GM12878 (cell line): ENCODE results near the gene ACYP2. TPM values are rescaled to one million over a fixed set of nuclear protein-coding genes. Genes with fewer than 3 reads are reported as not detected.

Experiments used
- ATAC-seq: fragments of 200-7000 bp; cut with Tn5 transposase; 3 replicates; pipeline ENCODE4 v1.9.1; 2020; ENCODE audit warnings: mild to moderate bottlenecking, moderate library complexity
- BruUV-seq: library from RNA; stranded (reverse); fragments of 400-500 nt; replicated peaks from 2 replicates; lab custom pipeline; 2021; lab: Mats Ljungman, UMichigan
- CTCF ChIA-PET: fragments of 300-600 bp; sonication (Branson Sonifier 250); formaldehyde crosslinking; extraction: SDS; loops from one replicate; lab custom pipeline; 2021; ENCODE audit warnings: inconsistent platforms; lab: Yijun Ruan, JAX
- POLR2A ChIA-PET: fragments of 350-600 bp; formaldehyde crosslinking; extraction: SDS; loops from one replicate; lab custom pipeline; 2021; ENCODE audit warnings: inconsistent platforms; lab: Charles Lee
- RAD21 ChIA-PET: fragments of 300-600 bp; sonication (Branson Sonifier 250); formaldehyde crosslinking; loops from one replicate; lab custom pipeline; 2023; ENCODE audit warnings: antibody characterized with exemption; ENCODE audit not compliant: unreplicated experiment; lab: Charles Lee
- SMC1A ChIA-PET: fragments of 300-600 bp; sonication (Branson Sonifier 250); formaldehyde crosslinking; loops from one replicate; lab custom pipeline; 2023; ENCODE audit not compliant: unreplicated experiment, uncharacterized antibody; lab: Charles Lee
- DNase-seq: peaks from one replicate; pipeline ENCODE4 v3.0.0-alpha.2; 2011; ENCODE audit warnings: low read depth, low spot score
- FAIRE-seq: peaks from 3 replicates; lab custom pipeline; 2011; peaks lifted over from hg19 to GRCh38; lab: Jason Lieb, UNC
- H2AFZ ChIP-seq: 2 replicates; pipeline ENCODE4 v1.6.0; 2011; ENCODE audit warnings: low read depth, low read length, control low read depth; ENCODE audit not compliant: control insufficient read depth
- H3K27ac ChIP-seq: 2 replicates; pipeline ENCODE4 v1.5.1; 2011; ENCODE audit warnings: control low read depth; ENCODE audit not compliant: control insufficient read depth, insufficient read depth
- H3K27me3 ChIP-seq, 2 experiments: replicated peaks in 1 of 2; 2 replicates each; pipeline versions ENCODE4 v1.6.0 to v1.6.1; 2011; ENCODE audit warnings: low read length in 1 of 2; ENCODE audit not compliant: control insufficient read depth in 2 of 2, insufficient read depth in 2 of 2
- H3K36me3 ChIP-seq, 2 experiments: 2 replicates each; pipeline ENCODE4 v1.5.1; 2011; ENCODE audit warnings: low read length in 1 of 2; ENCODE audit not compliant: control insufficient read depth in 2 of 2, insufficient read depth in 2 of 2
- H3K4me1 ChIP-seq: 2 replicates; pipeline ENCODE4 v1.6.1; 2011; ENCODE audit warnings: mild to moderate bottlenecking, low read length, moderate library complexity, mixed read lengths; ENCODE audit not compliant: control insufficient read depth, insufficient read depth
- H3K4me2 ChIP-seq: 2 replicates; pipeline ENCODE4 v1.6.0; 2011; ENCODE audit warnings: control low read depth; ENCODE audit not compliant: control insufficient read depth, insufficient read depth
- H3K4me3 ChIP-seq: fragments of 200-600 bp; sonication (generic); 2 replicates; pipeline ENCODE4 v1.5.1; 2016
- H3K79me2 ChIP-seq: 2 replicates; pipeline ENCODE4 v1.6.0; 2011; ENCODE audit warnings: low read length; ENCODE audit not compliant: control insufficient read depth, insufficient read depth
- H3K9ac ChIP-seq: 2 replicates; pipeline ENCODE4 v1.8.0; 2011; ENCODE audit warnings: low read length, control low read depth, mixed read lengths; ENCODE audit not compliant: control insufficient read depth, insufficient read depth
- H3K9me3 ChIP-seq: replicated peaks from 3 replicates; pipeline ENCODE4 v1.5.1; 2011; ENCODE audit warnings: mild to moderate bottlenecking, low read length; ENCODE audit not compliant: control insufficient read depth, insufficient read depth
- H4K20me1 ChIP-seq: 2 replicates; pipeline ENCODE4 v1.6.0; 2011; ENCODE audit not compliant: control insufficient read depth, insufficient read depth
- ATF7 ChIP-seq: fragments of 450-650 bp; IDR thresholded peaks from 2 replicates; pipeline ENCODE4 v1.6.1; 2016; ENCODE audit warnings: low read depth, mild to moderate bottlenecking
- SIX5 ChIP-seq: IDR thresholded peaks from 2 replicates; pipeline ENCODE4 v1.6.1; 2011; ENCODE audit warnings: mild to moderate bottlenecking, low read depth, low read length, moderate library complexity; ENCODE audit not compliant: severe bottlenecking
- SMC3 ChIP-seq: IDR thresholded peaks from 2 replicates; pipeline ENCODE4 v1.6.1; 2011; ENCODE audit warnings: low read length, improper control_type of control experiment, borderline replicate concordance
- TBL1XR1 ChIP-seq: IDR thresholded peaks from 2 replicates; pipeline ENCODE4 v1.6.1; 2012; ENCODE audit warnings: low read depth, low read length, improper control_type of control experiment
- WGBS: methylation state at CpG from one replicate; pipeline ENCODE4 v1.1.6; 2016; ENCODE audit warnings: low lambda C conversion rate; ENCODE audit not compliant: insufficient replicate concordance, insufficient coverage; ENCODE audit errors: missing lambda C conversion rate; 5-methylcytosine and 5-hydroxymethylcytosine counted together
- in situ Hi-C: fragments of 300-500 bp; cut with MboI; formaldehyde crosslinking; loops from 9 replicates; pipeline ENCODE4 v1.14.3; 2018; ENCODE audit warnings: mixed read lengths
- intact Hi-C: fragments of 100-400 bp; cut with micrococcal nuclease; formaldehyde crosslinking; loops from one replicate; pipeline ENCODE4 v1.14.2; 2022; ENCODE audit not compliant: unreplicated experiment
- polyA plus RNA-seq, 11 experiments: library from polyadenylated mRNA; depleted of rRNA in 4 of 11; unstranded in 6 of 11; stranded (reverse) in 5 of 11; fragments of >200 nt; fragmentation: Nextera tagmentation in 4 of 11; fragmentation: Illumina TruSeq in 1 of 11; extraction: Ambion mirVana in 4 of 11; extraction: Trizol in 1 of 11; gene quantifications; 1 replicate in 1 of 11; 2 replicates in 10 of 11; pipeline versions ENCODE4 v1.2.1 to v1.2.3, GENCODE V29; 2011 to 2016; ENCODE audit warnings: inconsistent platforms in 2 of 11, missing spikeins in 2 of 11, low read depth in 1 of 11
- total RNA-seq, 4 experiments: library from RNA; depleted of rRNA in 3 of 4; stranded (reverse); fragments of >200 nt in 3 of 4; fragmentation: Illumina TruSeq in 1 of 4; extraction: Trizol in 1 of 4; gene quantifications; 2 replicates each; pipeline versions ENCODE4 v1.2.1 to v1.2.3, GENCODE V29; 2013 to 2021
- TF ChIP-seq, protein P1 (sequence below): fragments of 450-650 bp; IDR thresholded peaks from 2 replicates; pipeline ENCODE4 v1.6.1; 2017; ENCODE audit warnings: mild to moderate bottlenecking, low read depth, inconsistent platforms; ENCODE audit not compliant: poor library complexity, severe bottlenecking
- TF ChIP-seq, protein P2 (sequence below): fragments of 450-650 bp; formaldehyde crosslinking; IDR thresholded peaks from 2 replicates; pipeline ENCODE4 v1.4.0; 2022; ENCODE audit warnings: mild to moderate bottlenecking, moderate library complexity
- TF ChIP-seq, protein P3 (sequence below): IDR thresholded peaks from 2 replicates; pipeline ENCODE4 v1.6.1; 2012; ENCODE audit warnings: low read length, inconsistent platforms
- TF ChIP-seq, protein P4 (sequence below): fragments of 450-650 bp; conservative IDR thresholded peaks from 2 replicates; pipeline ENCODE4 v1.6.1; 2017; ENCODE audit warnings: mild to moderate bottlenecking, moderate library complexity

Gene ACYP2
- total and polyA plus RNA-seq, 10 of the 15 experiments (the other 5 are each of a cell fraction or from before 2014, with no cell fraction given) = 4.2 to 16.3 (median 9.0) TPM

DNA sequence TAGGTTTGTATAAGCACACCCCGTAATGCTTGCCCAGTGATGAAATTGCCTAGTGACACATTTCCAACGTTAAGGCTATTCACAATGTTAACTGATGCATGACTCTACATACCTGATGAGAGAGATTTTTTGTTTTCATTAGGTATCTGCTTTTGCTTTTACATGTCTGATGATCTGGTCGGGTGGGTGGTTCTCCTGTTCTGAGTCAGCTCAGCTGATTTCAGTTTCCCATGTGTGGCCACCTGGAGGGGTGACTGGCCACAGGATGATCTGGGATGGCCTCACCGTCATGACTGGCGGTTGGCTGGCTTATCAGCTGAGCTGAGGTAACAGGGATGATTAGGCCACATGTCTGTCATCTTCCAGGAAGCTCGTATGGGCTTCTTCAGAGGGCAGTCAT, 33.8 kb upstream of the ACYP2 start:
- peak; percentile 98 for FAIRE-seq
- ChIA-PET POLR2A (interaction anchor here (0.8 to 1.8 kb wide), 3 partner anchors 112 to 490 kb away, joined by 3 to 4 read pairs (median 4); no protein-coding TSS in a partner anchor), CTCF (interaction anchor here (1.4 to 1.7 kb wide), 3 partner anchors 11 to 28 kb away, joined by 4 to 10 read pairs (median 10); no protein-coding TSS in a partner anchor), RAD21 (interaction anchor here (0.6 to 1.7 kb wide), 5 partner anchors 17 to 500 kb away, joined by 3 to 6 read pairs (median 3); no protein-coding TSS in a partner anchor), SMC1A (interaction anchor here (0.7 to 4.3 kb wide), 7 partner anchors 11 to 79 kb away, joined by 3 to 21 read pairs (median 4); no protein-coding TSS in a partner anchor)
- in situ Hi-C loops (no loop called here), intact Hi-C loops (loop anchor here (1.0 kb wide), 2 partner anchors 27 to 110 kb away; no protein-coding TSS in a partner anchor)
- Histone ChIP-seq H3K36me3 (no peaks in the 10 kb centered on the region; a peak in 1 of 4 replicates), H4K20me1 (no peaks in the 10 kb centered on the region), H3K9me3 (no peaks in the 10 kb centered on the region), H3K4me2 (peak overlapping the region; percentile 60), H3K4me1 (peaks cover 8% of the 10 kb centered on the region), H3K27ac (0 out of 2 replicates have a peak overlapping the region, but pooled peaks have one; percentile 28), H3K4me3 (no peak overlapping the region), H2AFZ (no peak overlapping the region; the same call in 1 of the 2 replicates), H3K9ac (no peak overlapping the region), H3K79me2 (no peaks in the 10 kb centered on the region), H3K27me3 (peaks cover 0 to 3% of the 10 kb centered on the region in 2 experiments; a peak in 1 of 4 replicates)
- 2% methylated on average over 6 of the region's 6 CpGs for WGBS
- ATAC-seq = peak; percentile 95
- BruUV-seq = no TSS peak
- peak; percentile 87 for DNase-seq
- TF ChIP-seq SMC3 (no peak; the same call in 1 of the 2 replicates), TBL1XR1 (peak; percentile 94), ATF7 (peak; percentile 97), SIX5 (no peak)
- TF ChIP-seq, protein P1, sequence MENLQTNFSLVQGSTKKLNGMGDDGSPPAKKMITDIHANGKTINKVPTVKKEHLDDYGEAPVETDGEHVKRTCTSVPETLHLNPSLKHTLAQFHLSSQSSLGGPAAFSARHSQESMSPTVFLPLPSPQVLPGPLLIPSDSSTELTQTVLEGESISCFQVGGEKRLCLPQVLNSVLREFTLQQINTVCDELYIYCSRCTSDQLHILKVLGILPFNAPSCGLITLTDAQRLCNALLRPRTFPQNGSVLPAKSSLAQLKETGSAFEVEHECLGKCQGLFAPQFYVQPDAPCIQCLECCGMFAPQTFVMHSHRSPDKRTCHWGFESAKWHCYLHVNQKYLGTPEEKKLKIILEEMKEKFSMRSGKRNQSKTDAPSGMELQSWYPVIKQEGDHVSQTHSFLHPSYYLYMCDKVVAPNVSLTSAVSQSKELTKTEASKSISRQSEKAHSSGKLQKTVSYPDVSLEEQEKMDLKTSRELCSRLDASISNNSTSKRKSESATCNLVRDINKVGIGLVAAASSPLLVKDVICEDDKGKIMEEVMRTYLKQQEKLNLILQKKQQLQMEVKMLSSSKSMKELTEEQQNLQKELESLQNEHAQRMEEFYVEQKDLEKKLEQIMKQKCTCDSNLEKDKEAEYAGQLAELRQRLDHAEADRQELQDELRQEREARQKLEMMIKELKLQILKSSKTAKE = peak; percentile 96
- TF ChIP-seq, protein P2, sequence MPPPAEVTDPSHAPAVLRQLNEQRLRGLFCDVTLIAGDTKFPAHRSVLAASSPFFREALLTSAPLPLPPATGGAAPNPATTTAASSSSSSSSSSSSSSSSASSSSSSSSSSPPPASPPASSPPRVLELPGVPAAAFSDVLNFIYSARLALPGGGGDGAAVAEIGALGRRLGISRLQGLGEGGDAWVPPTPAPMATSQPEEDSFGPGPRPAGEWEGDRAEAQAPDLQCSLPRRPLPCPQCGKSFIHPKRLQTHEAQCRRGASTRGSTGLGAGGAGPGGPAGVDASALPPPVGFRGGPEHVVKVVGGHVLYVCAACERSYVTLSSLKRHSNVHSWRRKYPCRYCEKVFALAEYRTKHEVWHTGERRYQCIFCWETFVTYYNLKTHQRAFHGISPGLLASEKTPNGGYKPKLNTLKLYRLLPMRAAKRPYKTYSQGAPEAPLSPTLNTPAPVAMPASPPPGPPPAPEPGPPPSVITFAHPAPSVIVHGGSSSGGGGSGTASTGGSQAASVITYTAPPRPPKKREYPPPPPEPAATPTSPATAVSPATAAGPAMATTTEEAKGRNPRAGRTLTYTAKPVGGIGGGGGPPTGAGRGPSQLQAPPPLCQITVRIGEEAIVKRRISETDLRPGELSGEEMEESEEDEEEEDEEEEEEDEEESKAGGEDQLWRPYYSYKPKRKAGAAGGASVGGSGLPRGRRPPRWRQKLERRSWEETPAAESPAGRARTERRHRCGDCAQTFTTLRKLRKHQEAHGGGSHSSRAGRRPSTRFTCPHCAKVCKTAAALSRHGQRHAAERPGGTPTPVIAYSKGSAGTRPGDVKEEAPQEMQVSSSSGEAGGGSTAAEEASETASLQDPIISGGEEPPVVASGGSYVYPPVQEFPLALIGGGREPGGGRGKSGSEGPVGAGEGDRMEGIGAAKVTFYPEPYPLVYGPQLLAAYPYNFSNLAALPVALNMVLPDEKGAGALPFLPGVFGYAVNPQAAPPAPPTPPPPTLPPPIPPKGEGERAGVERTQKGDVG (CRISPR knock-in tag) = no peak
- TF ChIP-seq, protein P3, sequence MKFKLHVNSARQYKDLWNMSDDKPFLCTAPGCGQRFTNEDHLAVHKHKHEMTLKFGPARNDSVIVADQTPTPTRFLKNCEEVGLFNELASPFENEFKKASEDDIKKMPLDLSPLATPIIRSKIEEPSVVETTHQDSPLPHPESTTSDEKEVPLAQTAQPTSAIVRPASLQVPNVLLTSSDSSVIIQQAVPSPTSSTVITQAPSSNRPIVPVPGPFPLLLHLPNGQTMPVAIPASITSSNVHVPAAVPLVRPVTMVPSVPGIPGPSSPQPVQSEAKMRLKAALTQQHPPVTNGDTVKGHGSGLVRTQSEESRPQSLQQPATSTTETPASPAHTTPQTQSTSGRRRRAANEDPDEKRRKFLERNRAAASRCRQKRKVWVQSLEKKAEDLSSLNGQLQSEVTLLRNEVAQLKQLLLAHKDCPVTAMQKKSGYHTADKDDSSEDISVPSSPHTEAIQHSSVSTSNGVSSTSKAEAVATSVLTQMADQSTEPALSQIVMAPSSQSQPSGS = peak; percentile 100
- TF ChIP-seq, protein P4, sequence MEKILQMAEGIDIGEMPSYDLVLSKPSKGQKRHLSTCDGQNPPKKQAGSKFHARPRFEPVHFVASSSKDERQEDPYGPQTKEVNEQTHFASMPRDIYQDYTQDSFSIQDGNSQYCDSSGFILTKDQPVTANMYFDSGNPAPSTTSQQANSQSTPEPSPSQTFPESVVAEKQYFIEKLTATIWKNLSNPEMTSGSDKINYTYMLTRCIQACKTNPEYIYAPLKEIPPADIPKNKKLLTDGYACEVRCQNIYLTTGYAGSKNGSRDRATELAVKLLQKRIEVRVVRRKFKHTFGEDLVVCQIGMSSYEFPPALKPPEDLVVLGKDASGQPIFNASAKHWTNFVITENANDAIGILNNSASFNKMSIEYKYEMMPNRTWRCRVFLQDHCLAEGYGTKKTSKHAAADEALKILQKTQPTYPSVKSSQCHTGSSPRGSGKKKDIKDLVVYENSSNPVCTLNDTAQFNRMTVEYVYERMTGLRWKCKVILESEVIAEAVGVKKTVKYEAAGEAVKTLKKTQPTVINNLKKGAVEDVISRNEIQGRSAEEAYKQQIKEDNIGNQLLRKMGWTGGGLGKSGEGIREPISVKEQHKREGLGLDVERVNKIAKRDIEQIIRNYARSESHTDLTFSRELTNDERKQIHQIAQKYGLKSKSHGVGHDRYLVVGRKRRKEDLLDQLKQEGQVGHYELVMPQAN = no peak
